ENCODE data around the gene WDFY4.

GRCh38 chr10:49010865-49011264, 326.2 kb downstream of the WDFY4 start:
- TF ChIP-seq CTCF (IDR thresholded peaks at IDR 0.05; ENCODE audit: insufficient read depth, low read depth, low read length) (no peak), EZH2 (IDR thresholded peaks at IDR 0.05; ENCODE audit: insufficient read depth, low read length) (no peak)

Measured in astrocyte (in vitro differentiated cells and primary cell).